IMR-90 (cell line): ENCODE measurements around the gene PRC1. TPM values are rescaled to one million over a fixed set of nuclear protein-coding genes. Genes with fewer than 3 reads are reported as not detected.

Experiments
- ATAC-seq: fragments of 200-7000 bp; cut with Tn5 transposase; 2 replicates; pipeline ENCODE4 v1.9.1; 2020; ENCODE audit warnings: low read depth, mild to moderate bottlenecking, moderate library complexity
- BruUV-seq: library from RNA; stranded (reverse); fragments of 400-500 nt; replicated peaks from 2 replicates; lab custom pipeline; 2021; lab: Mats Ljungman, UMichigan
- CTCF ChIA-PET: fragments of 300-600 bp; formaldehyde crosslinking; extraction: SDS; loops from one replicate; lab custom pipeline; 2021; ENCODE audit warnings: antibody characterized with exemption; lab: Yijun Ruan, JAX
- POLR2A ChIA-PET: fragments of 300-600 bp; sonication (Branson Sonifier 250); formaldehyde crosslinking; loops from one replicate; lab custom pipeline; 2022; ENCODE audit warnings: antibody characterized with exemption; ENCODE audit not compliant: unreplicated experiment; lab: Charles Lee
- DNase-seq: peaks from one replicate; pipeline ENCODE4 v3.0.0; 2013
- H2AFZ ChIP-seq: replicated peaks from 2 replicates; pipeline ENCODE3; 2013; ENCODE audit warnings: low read length, mild to moderate bottlenecking; ENCODE audit not compliant: poor library complexity
- H2AK5ac ChIP-seq: 2 replicates; pipeline ENCODE4 v1.6.1; 2013; ENCODE audit warnings: low read depth, low read length, inconsistent platforms
- H2AK9ac ChIP-seq: replicated peaks from 2 replicates; pipeline ENCODE3; 2013; ENCODE audit warnings: mild to moderate bottlenecking, low read depth, low read length, moderate library complexity; ENCODE audit not compliant: poor library complexity
- H2BK120ac ChIP-seq: 2 replicates; pipeline ENCODE4 v1.6.1; 2013; ENCODE audit warnings: low read depth, low read length, inconsistent platforms
- H2BK15ac ChIP-seq: 3 replicates; pipeline ENCODE4 v1.6.1; 2013; ENCODE audit warnings: low read depth, low read length, inconsistent platforms
- H2BK20ac ChIP-seq: 2 replicates; pipeline ENCODE4 v1.6.1; 2013; ENCODE audit warnings: low read depth, mild to moderate bottlenecking, inconsistent platforms, low read length, moderate library complexity
- H2BK5ac ChIP-seq: 2 replicates; pipeline ENCODE4 v1.6.1; 2013; ENCODE audit warnings: mild to moderate bottlenecking, low read depth, low read length, inconsistent platforms; ENCODE audit not compliant: poor library complexity, severe bottlenecking
- H3K14ac ChIP-seq: replicated peaks from 2 replicates; pipeline ENCODE4 v1.6.1; 2013; ENCODE audit warnings: low read depth, low read length, inconsistent platforms
- H3K18ac ChIP-seq: 2 replicates; pipeline ENCODE4 v1.6.1; 2013; ENCODE audit warnings: low read depth, low read length, control low read depth
- H3K23ac ChIP-seq: 2 replicates; pipeline ENCODE4 v1.6.1; 2013; ENCODE audit warnings: low read depth, low read length, inconsistent platforms
- H3K27ac ChIP-seq: 2 replicates; pipeline ENCODE4 v1.5.1; 2013; ENCODE audit warnings: mild to moderate bottlenecking, control low read depth, low read length; ENCODE audit not compliant: insufficient read depth
- H3K27me3 ChIP-seq: 2 replicates; pipeline ENCODE4 v1.6.1; 2013; ENCODE audit warnings: low read length; ENCODE audit not compliant: control insufficient read depth, insufficient read depth
- H3K36me3 ChIP-seq: 2 replicates; pipeline ENCODE4 v1.6.1; 2013; ENCODE audit warnings: low read length, mixed read lengths; ENCODE audit not compliant: control insufficient read depth, insufficient read depth
- H3K4ac ChIP-seq: 2 replicates; pipeline ENCODE4 v1.6.1; 2013; ENCODE audit warnings: low read depth, low read length, inconsistent platforms
- H3K4me1 ChIP-seq: 2 replicates; pipeline ENCODE4 v1.6.1; 2013; ENCODE audit warnings: low read length, mixed read lengths; ENCODE audit not compliant: control insufficient read depth, insufficient read depth
- H3K4me2 ChIP-seq: 2 replicates; pipeline ENCODE4 v1.6.1; 2013; ENCODE audit warnings: low read depth, mild to moderate bottlenecking, control low read depth, low read length, moderate library complexity
- H3K4me3 ChIP-seq: 2 replicates; pipeline ENCODE4 v1.5.1; 2013; ENCODE audit warnings: low read depth, mild to moderate bottlenecking, control low read depth, low read length, moderate library complexity; ENCODE audit not compliant: insufficient read depth
- H3K56ac ChIP-seq: 2 replicates; pipeline ENCODE4 v1.6.1; 2013; ENCODE audit warnings: low read length, inconsistent platforms; ENCODE audit not compliant: insufficient read depth; ENCODE audit errors: extremely low read depth
- H3K79me1 ChIP-seq, 2 experiments: 2 replicates each; pipeline ENCODE4 v1.6.1; 2013; ENCODE audit warnings: low read length in 2 of 2, inconsistent platforms in 1 of 2, low read depth in 1 of 2
- H3K9ac ChIP-seq: 2 replicates; pipeline ENCODE4 v1.6.1; 2013; ENCODE audit warnings: low read depth, low read length, control low read depth
- H3K9me1 ChIP-seq: 2 replicates; pipeline ENCODE4 v1.6.1; 2013; ENCODE audit warnings: low read length, inconsistent platforms; ENCODE audit not compliant: insufficient read depth
- H3K9me3 ChIP-seq: 2 replicates; pipeline ENCODE4 v1.6.1; 2013; ENCODE audit warnings: low read length; ENCODE audit not compliant: control insufficient read depth, insufficient read depth
- H4K20me1 ChIP-seq: 2 replicates; pipeline ENCODE4 v1.6.1; 2013; ENCODE audit warnings: low read length, inconsistent platforms; ENCODE audit not compliant: insufficient read depth
- H4K5ac ChIP-seq: 2 replicates; pipeline ENCODE4 v1.6.1; 2013; ENCODE audit warnings: mild to moderate bottlenecking, low read depth, low read length, control low read depth
- H4K8ac ChIP-seq, 2 experiments: 2 replicates each; pipeline ENCODE4 v1.6.1; 2013; ENCODE audit warnings: low read depth in 2 of 2, low read length in 2 of 2, control low read depth in 1 of 2, inconsistent platforms in 1 of 2
- H4K91ac ChIP-seq: 2 replicates; pipeline ENCODE4 v1.6.1; 2013; ENCODE audit warnings: low read depth, low read length, inconsistent platforms; ENCODE audit not compliant: insufficient read depth
- ELK1 ChIP-seq: fragments of 150-350 bp; IDR thresholded peaks from 2 replicates; pipeline ENCODE4 v1.6.1; 2016; ENCODE audit warnings: low read depth, mild to moderate bottlenecking, low read length, moderate library complexity, borderline replicate concordance
- FOS ChIP-seq: fragments of 150-350 bp; IDR thresholded peaks from 2 replicates; pipeline ENCODE4 v1.6.1; 2016; ENCODE audit warnings: low read depth, low read length
- MAFK ChIP-seq: IDR thresholded peaks from 2 replicates; pipeline ENCODE4 v1.6.1; 2012; ENCODE audit warnings: low read depth, low read length, improper control_type of control experiment
- MAZ ChIP-seq: IDR thresholded peaks from 2 replicates; pipeline ENCODE4 v1.6.1; 2012; ENCODE audit warnings: low read depth, mild to moderate bottlenecking, low read length, improper control_type of control experiment, moderate library complexity, borderline replicate concordance
- MXI1 ChIP-seq: IDR thresholded peaks from 2 replicates; pipeline ENCODE4 v1.6.1; 2012; ENCODE audit warnings: low read depth, mild to moderate bottlenecking, low read length, moderate library complexity, borderline replicate concordance
- NFE2L2 ChIP-seq: fragments of 150-350 bp; IDR thresholded peaks from 2 replicates; pipeline ENCODE4 v1.6.1; 2016; ENCODE audit warnings: low read depth, mild to moderate bottlenecking, low read length
- RAD21 ChIP-seq: IDR thresholded peaks from 2 replicates; pipeline ENCODE4 v1.6.1; 2012; ENCODE audit warnings: low read length, improper control_type of control experiment
- WGBS, 2 experiments: methylation state at CpG; one replicate each; pipeline versions ENCODE4 v1.1.5 to v1.1.7; 2013; ENCODE audit warnings: missing lambda C conversion rate in 2 of 2; ENCODE audit not compliant: insufficient read length in 1 of 2; ENCODE audit errors: extremely low coverage in 2 of 2; 5-methylcytosine and 5-hydroxymethylcytosine counted together
- dilution Hi-C: fragments of 300-500 bp; cut with HindIII; formaldehyde crosslinking; loops from one replicate; pipeline ENCODE4 v1.14.3; 2018; ENCODE audit warnings: low sequenced_read_pairs; ENCODE audit not compliant: unreplicated experiment
- in situ Hi-C: fragments of 300-500 bp; cut with MboI; formaldehyde crosslinking; loops from 3 replicates; pipeline ENCODE4 v1.14.3; 2019; ENCODE audit warnings: low sequenced_read_pairs, inconsistent platforms, mixed read lengths
- intact Hi-C: fragments of 100-400 bp; cut with micrococcal nuclease; formaldehyde crosslinking; loops from 2 replicates; pipeline ENCODE4 v1.10.0; 2022
- polyA plus RNA-seq, 3 experiments: library from polyadenylated mRNA; depleted of rRNA; stranded (reverse); fragments of >200 nt; gene quantifications; 2 replicates each; pipeline ENCODE4 v1.2.3, GENCODE V29; 2012; ENCODE audit warnings: low replicate concordance in 1 of 3
- total RNA-seq: library from RNA; depleted of rRNA; stranded (reverse); fragments of >200 nt; gene quantifications from 2 replicates; pipeline ENCODE4 v1.2.3, GENCODE V29; 2012
- TF ChIP-seq, protein P1 (sequence below): fragments of 150-350 bp; IDR thresholded peaks from 2 replicates; pipeline ENCODE4 v1.6.1; 2017; ENCODE audit warnings: mild to moderate bottlenecking, antibody characterized with exemption, low read length, low read depth

PRC1 gene
- total and polyA plus RNA-seq, 2 of the 4 experiments (the other 2 are of a cell fraction) = 131 to 148 TPM

GRCh38 chr15:90986790-90987507 is 7.4 kb downstream of the PRC1 start:
- BruUV-seq = no TSS peak
- no peak overlapping the region for H2BK120ac ChIP-seq

More at GRCh38 chr15:90986790-90987507, 7.4 kb downstream of the PRC1 start:
- 100% methylated on average over 5 of the region's 11 CpGs; no CpG with 5 or more reads in 1 of the 2 experiments for WGBS, 2 experiments
- Histone ChIP-seq H3K9ac (no peak overlapping the region), H2BK15ac (no peak overlapping the region), H3K27me3 (no peaks in the 10 kb centered on the region), H3K4me3 (no peak overlapping the region), H4K5ac (no peak overlapping the region), H3K14ac (0 out of 2 replicates have a peak overlapping the region, but pooled peaks have one; percentile 29), H3K4me2 (no peak overlapping the region), H2AK5ac (no peak overlapping the region), H3K36me3 (no peaks in the 10 kb centered on the region; the same call in 1 of the 2 replicates), H4K8ac (peak overlapping the region in 1 of 2 experiments; percentile 68; a peak in 3 of 4 replicates), H3K9me3 (no peaks in the 10 kb centered on the region), H2BK5ac (no peak overlapping the region), H3K4me1 (peaks cover 11% of the 10 kb centered on the region), H3K9me1 (peaks cover 3% of the 10 kb centered on the region; the same call in 1 of the 2 replicates), H2AFZ (no peak overlapping the region), H2AK9ac (no peak overlapping the region), H4K91ac (no peak overlapping the region), H3K27ac (no peak overlapping the region), H4K20me1 (peaks cover 5% of the 10 kb centered on the region; the same call in 1 of the 2 replicates), H3K56ac (no peak overlapping the region), H2BK20ac (no peak overlapping the region), H3K79me1 (peaks cover 20 to 43% of the 10 kb centered on the region in 2 experiments), H3K23ac (peak overlapping the region; percentile 10; the same call in 1 of the 2 replicates), H3K18ac (no peak overlapping the region), H3K4ac (no peak overlapping the region)
- in situ Hi-C loops (loop anchor here (25.0 kb wide), 2 partner anchors 1825 to 2000 kb away; no protein-coding TSS in a partner anchor), intact Hi-C loops (no loop called here), dilution Hi-C loops (no loop called here)
- DNase-seq (no peak), ATAC-seq (no peak)
- ChIA-PET CTCF (interaction anchor here (1.6 kb wide), 1 partner anchor 31 kb away, joined by 6 read pairs; no protein-coding TSS in a partner anchor), POLR2A (interaction anchor here (0.5 kb wide), 1 partner anchor 1792 kb away, joined by 14 read pairs; no protein-coding TSS in a partner anchor)
- TF ChIP-seq ELK1 = no peak
- TF ChIP-seq RAD21 = no peak
- TF ChIP-seq, protein P1, sequence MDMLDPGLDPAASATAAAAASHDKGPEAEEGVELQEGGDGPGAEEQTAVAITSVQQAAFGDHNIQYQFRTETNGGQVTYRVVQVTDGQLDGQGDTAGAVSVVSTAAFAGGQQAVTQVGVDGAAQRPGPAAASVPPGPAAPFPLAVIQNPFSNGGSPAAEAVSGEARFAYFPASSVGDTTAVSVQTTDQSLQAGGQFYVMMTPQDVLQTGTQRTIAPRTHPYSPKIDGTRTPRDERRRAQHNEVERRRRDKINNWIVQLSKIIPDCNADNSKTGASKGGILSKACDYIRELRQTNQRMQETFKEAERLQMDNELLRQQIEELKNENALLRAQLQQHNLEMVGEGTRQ = no peak
- TF ChIP-seq MAZ = no peak
- no peak for TF ChIP-seq MXI1
- TF ChIP-seq NFE2L2 = no peak
- TF ChIP-seq MAFK = no peak
- no peak for TF ChIP-seq FOS
